ENCODE measurements around the gene MESD.
"Not testable (repeated sequence)": the region's sequence is repeated elsewhere in the genome, so short reads cannot be mapped to it uniquely, and the experiment has no call there.

Gene MESD

DNA sequence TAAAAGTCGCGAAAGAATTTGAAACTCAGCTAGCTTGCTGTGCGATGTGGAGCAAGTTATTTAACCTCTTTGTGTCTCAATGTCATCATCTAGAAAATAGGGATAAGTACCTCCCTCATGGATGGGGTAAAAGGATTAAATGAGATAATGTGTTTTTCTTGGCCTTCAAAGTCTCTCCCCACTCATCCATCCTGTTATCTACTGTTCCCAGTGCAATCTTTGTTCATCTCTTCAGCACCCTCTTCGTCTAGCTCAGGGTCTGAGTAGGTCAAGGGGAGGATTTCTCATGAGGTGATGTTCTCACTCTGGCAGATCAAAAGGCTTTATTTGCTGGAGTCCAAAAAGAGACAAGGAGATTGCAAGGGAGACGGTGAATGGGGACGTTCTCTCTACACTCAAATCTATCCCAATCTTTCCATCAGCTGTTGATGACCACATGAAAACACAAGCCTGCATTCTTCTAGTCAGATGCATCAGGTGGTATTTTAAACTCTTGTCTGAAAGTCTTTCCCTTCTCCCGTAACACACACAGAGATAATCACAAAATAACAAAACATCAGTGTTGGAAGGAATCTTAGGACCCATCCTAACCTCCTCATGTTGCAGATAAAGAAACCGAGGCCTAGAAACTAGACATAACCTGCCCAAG, 1.3 kb downstream of the MESD start:
- DNase-seq: no peak

DNA sequence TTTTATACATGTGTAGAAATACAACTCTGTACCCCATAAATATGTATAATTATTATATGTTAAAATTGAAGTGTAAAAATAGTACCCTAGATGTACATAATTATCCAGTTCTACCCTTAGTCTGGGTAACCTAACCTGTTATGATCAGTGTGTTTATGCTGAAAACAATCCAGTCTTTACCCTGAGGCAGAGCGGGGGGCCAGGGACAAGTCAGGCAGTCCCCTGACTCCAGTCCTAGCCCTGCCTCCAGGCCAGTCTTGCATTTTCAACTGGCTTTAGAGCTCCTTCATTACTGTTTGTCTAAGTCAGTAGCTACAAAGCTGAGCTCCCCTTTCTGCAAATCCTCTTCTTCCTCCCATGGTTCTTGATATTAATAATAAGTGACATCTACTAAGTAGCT, 3.1 kb downstream of the MESD start:
- no peak for DNase-seq

DNA sequence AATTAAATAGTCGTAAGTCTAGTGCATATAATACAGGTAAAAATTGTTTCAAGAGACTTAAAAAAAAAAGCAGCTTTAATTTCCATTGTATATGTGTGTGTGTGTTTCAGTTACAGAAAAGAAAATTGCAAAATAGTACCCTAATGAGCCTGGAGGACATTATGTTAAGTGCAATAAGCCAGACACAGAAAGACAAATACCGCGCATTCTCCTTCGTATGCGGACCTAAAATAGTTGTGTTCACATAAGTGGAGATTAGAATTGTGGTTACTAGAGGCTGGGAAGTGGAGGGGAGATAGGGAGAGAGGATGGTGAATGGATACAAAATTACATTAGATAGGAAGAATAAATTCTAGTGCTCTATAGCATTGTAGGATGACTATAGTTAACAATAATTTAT, 3.6 kb downstream of the MESD start:
- no peak for DNase-seq

DNA sequence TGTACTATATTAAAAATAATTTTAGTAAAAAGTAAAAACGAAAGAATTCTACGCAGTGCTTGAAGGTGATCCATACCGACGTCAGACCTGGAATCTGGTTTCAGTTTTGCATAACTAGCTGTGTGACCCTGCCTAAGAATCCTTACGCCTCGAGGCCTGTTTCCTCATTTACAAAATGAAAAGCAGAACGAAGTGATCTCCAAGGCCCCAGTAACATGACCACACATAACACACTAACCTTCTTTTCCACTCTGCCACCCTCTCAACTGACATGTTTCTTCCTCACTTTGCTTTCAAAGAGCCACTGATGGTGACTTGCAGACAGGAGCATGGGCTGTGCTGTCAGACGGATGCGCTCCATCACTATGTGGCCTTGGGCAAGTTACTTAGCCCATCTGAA, 4.8 kb downstream of the MESD start:
- no peak for DNase-seq

DNA sequence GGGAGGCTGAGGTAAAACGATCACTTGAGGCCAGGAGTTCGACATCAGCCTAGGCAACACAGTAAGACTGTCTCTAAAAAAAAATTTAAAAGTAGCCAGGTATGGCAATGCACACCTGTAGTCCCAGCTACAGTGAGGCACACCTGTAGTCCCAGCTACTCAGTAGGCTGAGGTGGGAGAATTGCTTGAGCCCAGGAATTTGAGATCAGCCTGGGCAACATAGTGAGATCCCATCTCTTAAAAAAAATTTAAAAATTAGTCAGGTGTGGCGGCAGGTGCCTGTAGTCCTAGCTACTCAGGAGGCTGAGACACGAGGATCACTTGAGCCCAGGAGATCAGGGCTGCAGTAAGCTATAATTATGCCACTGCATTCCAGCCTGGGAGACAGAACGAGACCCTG, 6.8 kb downstream of the MESD start:
- no peak for DNase-seq

DNA sequence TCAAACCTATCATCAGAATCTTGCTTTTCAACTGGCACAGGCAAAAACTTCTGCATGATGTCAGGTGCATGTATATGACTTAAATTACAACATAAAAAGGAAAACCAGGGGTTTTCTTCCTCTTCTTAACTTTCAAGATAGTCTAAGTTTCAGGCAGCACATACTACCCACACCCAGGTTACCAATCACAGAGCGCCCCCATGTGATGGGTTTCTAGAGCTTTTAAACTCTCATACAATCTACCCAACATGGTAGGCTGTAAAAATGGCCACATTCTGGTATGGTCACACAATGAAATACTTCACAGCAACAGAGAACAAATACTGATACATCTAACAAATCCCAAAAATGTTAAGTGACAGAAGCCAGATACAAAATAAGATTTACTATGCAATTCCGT, 7.4 kb downstream of the MESD start:
- DNase-seq: no peak

DNA sequence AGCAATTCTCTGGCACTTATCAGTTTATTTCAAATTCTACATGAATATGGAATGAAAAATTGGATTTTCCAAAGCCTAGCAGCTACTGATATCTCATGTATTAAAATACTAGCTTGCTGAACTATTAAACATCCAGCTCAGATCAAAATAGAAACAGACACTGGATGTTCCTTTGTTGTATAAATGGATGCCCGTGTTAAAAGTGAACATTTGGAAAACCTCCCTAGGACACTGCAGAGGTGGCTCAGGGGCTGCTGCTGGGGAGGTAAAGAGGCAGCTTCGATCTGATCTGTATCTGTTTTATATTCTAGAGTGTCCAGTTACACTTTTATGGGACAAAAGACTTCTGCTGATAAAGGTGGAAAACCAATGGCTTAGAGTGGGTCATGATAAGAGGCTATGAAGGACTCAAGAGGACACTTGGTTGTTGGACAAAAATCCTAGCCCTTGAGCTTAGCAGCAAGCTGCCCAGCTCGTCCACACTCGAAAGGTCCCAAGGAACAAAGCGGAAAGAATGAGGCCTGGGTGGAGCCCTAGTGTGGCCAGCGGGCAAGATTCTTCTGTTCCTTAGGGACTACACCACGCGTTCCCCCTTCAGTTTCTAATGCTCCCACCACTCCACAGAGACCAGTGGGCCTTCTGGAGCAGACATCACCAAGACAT, 9.9 kb downstream of the MESD start:
- no peak for DNase-seq

DNA sequence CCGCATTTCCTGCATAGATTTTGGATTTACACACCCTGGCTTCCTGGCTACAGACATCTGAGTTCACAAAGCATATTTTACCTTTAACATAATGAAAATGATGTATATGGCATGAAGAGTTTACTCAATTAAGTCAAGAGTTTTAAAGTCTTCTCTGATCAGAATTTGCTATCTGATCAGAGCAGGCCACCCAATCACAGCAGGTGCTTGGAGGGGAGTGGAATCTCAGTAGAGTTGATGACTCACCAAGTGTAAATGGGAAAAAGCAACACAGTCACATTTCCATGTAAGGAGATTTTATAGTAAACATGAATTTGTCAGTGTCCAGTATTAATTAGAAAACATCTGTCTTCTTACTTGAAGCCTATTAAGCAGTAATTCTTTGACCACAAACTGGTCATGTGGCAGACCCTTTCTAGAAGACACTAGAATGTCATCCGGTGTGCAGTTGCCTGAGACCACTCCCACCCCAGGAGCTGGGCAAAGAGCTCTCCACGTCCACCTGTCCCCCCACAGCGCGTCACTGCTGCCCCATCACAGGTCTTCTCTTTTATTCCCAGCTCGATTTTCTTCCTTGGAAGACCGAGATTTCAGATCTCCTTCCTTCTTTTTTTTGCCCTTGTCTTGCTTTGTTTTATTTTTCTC, 10.8 kb downstream of the MESD start:
- no peak for DNase-seq

DNA sequence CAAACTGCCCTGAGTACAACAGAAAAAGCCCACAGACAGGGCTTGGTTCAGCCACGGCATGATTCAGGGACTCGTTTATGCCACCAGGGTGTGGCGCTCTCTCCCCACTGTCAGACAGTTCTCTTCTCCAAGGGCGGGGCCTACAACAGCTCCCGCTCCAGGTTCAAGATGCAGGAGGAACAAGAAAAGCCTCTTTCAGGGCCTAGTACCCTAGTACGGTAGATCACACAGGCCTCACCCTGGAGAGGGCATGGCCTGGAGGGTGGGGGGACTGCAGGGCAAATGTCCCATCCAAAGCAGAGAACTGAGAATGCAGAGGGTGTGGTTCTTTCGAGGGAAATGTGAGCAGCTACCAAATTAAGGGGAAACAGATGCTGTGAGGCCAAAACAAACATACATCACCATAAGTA, 12.0 kb downstream of the MESD start:
- DNase-seq: peak; percentile 67

DNA sequence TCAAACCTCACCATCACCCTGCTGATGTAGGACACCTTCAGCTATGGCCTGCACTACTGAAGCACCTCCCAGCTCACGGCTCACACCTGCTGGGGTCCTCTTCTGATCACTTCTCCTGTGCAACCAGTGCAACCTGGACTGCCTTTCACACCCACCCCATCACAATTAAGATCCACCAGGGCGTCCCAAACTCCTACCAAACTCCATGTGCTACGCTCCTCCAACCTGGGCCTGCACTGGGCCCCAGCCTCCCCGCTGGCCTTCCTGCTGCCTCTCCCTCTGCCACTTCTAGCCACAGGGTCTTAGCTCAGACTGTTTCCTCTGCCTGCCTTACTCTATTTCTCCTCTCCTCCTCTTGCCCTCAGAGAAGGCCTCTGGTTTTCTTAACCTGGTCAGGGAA, 12.8 kb downstream of the MESD start:
- DNase-seq: no peak

DNA sequence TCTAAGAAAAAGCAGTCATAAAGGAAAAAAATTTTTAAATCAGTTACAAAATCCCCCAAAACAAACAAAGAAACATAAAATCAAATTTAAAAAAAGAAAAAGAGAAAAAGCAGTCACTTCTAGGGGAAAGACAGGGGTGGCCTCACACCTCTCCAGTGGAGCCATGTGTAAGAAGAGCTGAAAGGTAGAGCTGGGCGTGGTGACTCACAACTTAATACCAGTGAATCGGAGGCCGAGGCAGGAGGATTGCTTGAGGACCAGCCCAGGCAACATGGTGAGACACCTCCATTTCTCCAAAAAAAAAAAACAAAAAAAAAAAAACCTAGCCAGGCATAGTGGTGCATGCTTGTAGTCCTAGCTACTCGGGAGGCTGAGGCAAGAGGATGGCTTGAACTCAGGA, 14.7 kb downstream of the MESD start:
- DNase-seq: no peak

DNA sequence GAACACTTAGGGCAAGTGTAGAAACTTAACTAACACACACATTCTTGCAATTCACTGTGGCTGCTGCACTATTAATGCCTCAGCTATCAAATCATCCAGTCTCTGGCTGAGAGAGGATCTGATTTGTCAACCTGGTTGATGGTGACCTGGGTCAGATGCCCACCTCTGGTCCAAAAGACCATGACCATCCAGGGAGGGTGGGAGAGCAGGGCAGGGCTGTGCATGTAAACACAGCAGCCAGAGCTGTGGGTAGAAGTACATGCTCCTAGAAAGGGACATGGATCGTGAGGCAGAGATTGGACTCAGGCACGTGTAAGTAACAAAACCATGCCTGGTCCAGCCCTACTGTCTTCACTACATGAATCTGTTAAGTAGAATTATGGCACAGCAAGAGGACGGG, 17.3 kb downstream of the MESD start:
- DNase-seq: no peak

DNA sequence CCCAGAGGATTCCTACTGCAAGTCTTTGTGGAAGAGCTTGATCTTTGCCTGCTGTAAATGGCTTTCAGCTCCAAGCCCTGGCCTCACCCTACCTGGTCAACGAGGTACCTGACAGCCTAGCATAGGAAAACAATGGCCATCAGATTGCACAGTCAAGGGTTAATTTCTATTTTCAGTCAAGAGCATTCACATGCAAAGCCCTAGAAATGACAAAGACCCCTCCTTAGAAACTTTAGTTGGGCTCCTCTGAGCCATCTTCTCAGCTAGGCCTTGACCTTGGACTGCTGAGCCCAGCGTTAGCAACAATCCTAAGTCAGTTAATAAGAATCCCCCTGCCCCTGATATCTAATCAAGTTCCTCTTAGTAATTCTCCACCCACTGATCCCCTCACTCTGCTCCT, 18.5 kb downstream of the MESD start:
- no peak for DNase-seq

DNA sequence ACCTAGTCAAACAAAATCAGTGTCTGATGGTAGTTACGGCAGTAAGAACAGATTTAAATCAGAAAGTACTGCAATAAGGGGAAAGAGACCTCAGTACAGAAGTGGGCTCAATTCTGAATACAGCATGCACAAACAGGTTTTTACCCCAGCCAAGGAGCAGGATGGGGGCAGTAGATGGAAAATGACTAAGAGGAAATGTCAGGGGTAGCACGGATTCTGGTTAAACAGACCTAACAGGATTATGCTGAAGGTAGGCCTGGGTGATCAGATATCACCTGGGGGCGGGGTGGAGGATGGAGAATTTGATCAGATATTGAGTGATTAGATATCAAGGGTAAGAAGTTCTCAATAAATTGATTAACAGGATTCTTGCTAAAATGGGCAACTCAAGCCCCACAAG, 19.0 kb downstream of the MESD start:
- DNase-seq: no peak

DNA sequence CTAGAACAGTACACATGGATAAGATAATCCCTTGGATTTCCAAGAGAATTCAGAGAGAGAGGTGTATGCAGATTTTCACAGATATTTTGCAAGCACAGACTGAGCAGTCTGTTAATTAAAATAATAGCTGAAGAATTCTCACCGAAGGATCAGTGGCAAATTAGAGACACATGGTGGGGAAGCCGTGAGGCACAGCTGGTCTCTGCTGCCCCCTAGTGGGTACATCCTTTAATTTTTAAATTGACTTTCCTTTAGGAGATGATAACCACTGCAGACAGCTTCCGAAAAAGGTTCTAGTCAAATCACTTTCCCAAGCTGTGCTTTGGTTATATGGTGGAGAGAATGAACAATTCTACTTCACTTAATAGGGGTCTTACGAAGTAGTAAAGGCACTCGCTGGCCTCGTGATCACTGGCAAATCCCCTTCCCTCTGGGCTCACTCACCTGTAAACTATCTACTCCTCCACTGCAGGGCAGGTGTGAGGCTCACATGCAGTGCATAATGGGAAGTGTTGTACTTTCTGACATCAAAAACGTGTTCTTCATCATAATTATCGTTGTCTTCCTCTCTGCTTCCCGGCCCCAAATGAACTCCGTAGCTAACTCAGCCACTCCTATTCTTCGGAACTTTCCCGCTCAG, 19.5 kb downstream of the MESD start:
- DNase-seq: peak; percentile 69

DNA sequence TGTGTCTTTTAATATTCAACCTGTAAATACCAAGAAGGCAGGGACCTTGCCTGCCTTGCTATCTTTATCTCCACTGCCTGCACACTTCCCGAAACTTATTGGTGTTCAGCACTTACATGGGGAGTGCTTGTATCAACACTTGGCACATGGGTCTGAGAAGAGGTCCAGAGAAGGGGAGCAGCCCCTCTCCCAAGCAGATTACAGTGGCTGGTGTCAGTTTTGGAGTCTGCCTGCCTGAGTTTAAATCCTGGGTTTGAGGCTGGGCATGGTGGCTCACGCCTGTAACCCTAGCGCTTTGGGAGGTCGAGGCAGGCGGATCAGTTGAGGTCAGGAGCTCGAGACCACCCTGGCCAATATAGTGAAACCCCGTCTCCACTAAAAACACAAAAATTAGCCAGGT, 20.3 kb downstream of the MESD start:
- no peak for DNase-seq

DNA sequence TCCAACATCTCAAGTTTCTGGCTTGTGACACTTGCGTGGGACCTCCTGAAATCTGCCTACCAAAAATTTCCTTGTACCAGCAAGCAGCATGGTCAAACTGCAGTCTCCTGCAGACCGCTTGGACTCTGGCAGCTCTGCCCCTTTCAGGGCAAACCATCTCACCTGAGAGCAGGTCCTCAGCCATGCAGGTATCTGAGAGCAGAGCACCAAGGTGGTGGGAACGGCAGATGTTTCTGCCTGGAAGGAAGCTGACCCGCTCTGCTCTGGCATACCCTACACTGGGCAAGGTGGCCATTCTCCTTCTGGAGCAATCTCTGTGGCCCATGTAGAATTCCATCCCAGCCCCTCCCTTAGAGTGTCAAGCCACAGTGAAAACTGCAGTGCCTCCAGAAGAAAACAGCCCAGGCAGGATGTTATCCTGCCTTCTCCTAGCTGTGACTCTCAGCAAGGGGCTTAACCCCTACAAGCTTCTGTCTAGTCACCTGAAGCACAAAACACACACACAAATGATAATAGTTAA, 21.6 kb downstream of the MESD start:
- no peak for DNase-seq

DNA sequence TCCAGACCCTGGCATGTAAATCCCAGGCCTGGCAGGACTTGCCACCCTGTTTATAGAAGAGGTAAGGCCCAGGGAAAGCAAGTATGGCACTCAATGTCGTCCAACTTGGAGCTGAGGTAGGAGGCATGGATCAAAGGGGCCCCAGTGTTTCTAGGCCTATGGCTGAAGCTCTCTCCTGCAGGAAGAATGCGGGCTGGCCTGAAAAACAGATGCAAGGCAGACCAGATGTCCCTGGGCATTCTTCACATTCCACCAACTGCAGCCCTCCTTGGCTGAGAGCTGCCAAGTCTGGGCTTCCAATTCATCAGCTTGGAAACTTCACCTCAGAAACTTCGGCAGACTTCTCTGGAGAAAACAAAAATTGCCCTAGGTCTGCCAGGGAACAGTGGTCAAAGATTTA, 22.2 kb downstream of the MESD start:
- no peak for DNase-seq

DNA sequence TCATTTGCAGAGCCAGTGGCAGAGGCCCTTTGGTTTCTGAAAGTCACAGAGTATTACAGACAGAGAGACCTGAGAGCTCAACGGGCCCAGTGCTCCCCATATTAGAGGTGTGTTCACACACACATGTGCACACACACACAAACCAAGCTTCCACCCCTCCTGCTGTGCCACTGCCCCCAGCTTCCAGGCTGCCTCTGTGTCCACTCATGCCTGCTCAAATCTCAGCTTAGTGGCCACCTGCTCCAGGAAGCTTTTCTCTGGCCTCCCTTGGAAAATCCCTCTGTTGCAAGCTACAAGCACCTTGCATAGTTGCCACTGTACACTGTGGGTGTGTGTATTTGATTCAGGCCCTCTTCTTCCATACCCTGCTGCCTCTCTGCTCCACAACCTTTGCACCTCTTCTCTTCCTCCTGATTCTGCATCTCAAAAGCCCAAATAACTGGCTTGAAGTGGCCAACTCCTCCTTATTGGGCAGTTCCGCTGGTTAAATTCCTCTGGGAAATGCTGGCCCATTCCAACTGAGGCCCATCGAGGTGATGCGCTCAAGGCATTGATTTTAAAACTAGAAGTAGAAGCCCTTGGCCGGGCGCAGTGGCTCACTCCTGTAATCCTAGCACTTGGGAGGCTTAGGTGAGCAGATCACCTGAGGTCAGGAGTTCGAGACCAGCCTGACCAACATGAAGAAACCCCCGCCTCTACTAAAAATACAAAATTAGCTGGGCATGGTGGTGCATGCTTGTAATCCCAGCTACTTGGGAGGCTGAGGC, 23.0 kb downstream of the MESD start:
- no peak for DNase-seq

DNA sequence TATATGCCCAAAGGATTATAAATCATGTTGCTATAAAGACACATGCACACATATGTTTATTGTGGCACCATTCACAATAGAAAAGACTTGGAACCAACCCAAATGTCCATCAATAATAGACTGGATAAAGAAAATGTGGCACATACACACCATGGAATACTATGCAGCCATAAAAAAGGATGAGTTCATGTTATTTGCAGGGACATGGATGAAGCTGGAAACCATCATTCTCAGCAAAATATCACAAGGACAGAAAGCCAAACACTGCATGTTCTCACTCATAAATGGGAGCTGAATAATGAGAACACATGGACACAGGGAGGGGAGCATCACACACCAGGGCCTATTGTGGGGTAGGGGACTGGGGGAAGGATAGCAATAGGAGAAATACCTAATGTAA, 24.2 kb downstream of the MESD start:
- DNase-seq: not testable (repeated sequence)

DNA sequence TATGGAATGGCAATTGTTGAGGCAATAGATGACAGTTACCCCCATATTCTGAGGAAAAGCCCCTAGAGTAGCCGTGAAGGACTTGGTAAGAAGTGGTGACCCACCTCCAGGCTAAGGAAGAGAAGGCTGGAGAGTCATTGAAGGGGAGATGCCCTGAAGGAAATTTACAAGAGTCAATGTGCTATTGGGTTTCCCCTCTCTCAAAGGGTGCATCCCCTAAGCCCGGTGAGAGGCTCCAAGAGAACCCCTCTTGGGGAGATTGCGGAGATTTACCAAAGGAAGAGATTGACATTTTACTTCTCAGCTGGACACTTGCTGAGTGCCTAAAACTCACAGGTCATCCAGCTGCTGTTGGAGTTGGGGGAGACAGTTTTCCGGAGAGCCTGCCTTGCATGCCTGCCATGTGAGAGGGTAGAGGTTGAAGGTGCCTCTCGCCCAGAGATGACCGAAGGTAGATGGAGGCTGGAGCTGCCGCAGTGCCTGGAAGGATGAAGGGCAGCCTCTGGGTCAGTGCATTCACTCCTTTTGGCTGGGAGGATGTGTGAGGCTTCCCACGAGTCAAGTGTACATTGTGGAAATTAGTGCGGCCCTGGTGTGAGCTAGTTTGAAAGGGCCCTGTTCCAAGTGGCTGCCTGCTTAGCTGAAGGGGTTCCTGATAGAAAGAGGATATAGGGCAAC, 30.7 kb downstream of the MESD start:
- no peak for DNase-seq

DNA sequence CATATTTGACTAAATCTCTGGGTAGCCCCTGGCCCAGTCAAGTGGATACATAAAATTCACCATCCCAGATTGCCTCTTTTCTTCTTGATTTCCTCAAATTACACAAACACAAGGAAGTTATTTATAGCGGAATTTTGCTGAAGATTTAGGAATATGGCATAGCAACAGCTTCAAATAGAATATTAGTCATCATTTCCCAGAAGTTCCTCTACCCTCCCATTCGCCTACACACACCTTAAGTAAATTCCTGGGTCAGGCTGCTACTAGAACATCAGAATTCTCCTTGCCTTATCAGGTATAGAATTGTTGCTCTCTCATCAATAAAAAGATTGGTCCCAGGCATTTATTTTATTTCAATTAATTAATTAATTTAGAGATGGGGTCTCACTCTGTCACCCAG, 31.6 kb downstream of the MESD start:
- no peak for DNase-seq

DNA sequence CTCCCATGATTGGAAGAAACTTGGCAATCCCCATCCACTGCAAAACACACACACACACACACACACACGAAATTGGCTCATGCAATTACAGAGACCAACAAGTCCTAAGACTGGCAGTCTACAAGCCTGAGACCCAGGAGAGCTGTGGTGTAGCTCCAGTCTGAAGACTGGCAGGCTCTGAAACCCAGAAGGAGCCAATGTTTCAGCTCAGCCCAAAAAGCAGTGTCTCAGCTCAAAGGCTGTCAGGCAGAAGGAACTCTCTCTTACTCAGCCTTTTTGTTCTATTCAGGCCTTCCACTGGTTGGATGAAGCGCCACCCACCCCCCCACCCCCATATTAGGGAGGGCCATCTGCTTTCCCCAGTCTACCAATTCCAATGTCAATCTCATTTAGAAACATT, 32.1 kb downstream of the MESD start:
- DNase-seq: no peak
